Measurements from ENCODE around the gene CLPSL1.

Gene CLPSL1

DNA sequence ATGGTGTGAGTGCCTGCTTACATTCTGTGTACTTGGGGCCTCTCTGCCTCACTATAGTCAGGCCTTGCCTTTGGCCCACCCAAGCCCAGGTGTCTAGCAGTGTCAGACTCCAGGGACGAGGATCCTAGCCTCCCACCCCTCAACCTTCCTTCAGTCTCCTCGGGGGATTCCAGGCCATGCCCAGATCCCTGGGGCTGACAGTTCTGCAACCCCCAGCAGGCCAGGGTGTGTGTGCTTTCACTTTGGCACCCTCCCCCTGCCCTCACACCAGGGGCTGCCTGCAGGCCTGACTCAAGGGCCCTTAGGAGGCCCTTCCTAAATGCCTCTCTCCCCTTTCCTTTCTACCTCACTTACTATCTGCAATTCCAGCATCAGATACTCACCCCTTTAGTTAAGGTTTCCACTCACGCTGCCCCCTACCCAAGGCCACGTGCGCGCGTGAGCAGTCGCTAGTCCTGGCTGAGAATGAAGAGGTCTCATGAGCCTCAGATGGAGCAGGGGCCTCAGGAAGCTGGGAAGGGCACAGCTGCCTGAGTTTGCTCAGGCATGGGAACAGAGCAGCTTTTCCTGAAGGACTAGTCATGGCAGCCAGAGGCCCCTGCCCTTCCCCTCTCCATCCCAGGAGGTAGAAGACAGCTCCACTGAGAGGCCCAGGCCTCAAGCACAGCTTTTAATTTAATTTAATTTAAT lies 17.2 kb downstream of the CLPSL1 start:
- DNase-seq, result no peak

DNA sequence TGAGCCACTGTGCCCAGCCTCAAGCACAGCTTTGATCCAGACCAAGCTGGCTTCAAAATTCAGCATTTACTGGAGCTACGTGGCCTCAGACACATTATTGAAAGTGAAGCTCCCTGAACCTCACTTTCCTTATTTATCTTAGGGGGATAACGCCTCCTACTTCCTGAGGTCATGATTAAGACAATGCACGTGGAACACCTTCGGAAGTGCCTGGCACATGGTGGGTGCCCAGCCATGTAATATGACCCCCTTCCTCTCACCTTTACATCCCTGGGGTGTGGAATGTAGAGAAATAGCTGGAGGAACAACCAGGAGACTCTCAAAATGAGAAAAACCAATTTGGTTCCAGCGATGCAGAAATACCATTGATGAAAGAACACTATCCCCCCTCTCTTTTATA lies 17.9 kb downstream of the CLPSL1 start:
- DNase-seq, result no peak

DNA sequence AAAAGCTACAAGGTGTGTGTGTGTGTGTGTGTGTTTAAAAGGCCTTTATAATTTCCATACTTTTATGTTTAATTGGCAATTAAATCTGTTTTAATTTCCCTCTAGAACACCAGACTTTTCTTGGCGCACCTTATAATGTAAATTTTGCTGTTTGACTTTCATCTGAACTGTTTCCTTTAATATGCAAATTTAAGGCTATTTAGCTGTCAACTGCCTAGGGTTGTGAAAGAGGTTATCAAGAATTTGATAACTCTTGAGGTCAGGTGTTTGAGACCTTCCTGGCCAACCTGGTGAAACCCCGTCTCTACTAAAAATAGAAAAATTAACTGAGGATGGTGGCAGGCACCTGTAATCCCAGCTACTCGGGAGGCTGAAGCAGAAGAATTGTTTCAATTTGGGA lies 20.3 kb downstream of the CLPSL1 start:
- DNase-seq, result no peak

DNA sequence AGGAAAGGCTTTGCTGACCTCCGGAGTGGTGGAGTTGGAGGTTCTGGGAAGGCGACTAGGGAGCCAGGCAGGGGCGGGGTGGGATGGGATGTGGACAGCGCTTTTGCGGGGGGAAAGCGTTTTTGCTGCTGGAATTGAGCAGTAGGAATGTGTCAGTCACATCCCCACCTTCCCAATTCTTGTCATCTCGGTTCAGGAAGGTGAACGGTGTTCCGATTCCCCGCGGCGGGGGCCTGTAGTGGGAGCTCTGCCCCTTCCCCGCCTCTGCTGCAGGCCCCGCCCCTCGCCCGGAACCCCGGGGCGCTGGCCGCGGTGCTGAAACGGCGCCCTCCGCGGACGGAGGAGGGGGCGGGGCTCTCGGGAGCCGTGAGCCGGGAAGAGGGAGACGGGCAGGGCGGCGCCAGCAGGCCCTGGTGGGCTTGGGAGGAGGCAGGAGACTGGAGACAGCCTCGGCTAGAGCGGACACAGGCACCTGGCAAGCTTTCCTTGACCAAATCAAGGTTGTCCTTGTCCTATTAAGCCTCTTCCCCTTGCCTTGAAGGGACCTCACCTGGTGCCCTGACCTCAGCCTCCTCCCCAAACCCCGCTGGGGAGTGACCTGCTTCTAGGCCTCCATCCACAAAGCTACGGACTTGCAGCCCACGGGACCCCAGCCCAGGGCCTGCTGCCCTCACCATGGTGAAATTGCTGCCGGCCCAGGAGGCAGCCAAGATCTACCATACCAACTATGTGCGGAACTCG lies 24.3 kb downstream of the CLPSL1 start, which contains the start of gene LHFPL5:
Gene LHFPL5 (plus strand): TSS at position 357 of the 741 bp plus-strand sequence. CDS start 319 bp downstream, at position 676.
- DNase-seq, result peak; percentile 37 to 62

DNA sequence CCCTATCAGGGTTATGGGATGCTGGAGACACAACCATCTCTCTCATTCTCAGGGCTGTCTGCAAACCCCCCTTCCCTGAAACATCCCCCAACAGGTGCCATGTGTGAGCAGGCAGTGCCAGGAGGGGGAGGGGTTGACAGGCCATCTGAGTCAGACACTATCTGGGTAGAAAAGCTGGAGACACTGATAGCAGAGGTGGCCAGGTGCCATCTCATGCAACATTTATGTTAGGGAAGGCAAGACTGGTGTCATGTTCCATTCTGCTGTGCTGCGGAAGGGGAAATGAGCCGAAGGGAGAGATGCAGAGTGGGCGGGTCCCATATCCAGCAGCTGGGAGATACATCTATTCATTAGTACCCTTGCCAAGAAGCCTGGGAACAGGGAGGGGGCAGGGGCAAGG lies 27.9 kb downstream of the CLPSL1 start:
- DNase-seq, result no peak

DNA sequence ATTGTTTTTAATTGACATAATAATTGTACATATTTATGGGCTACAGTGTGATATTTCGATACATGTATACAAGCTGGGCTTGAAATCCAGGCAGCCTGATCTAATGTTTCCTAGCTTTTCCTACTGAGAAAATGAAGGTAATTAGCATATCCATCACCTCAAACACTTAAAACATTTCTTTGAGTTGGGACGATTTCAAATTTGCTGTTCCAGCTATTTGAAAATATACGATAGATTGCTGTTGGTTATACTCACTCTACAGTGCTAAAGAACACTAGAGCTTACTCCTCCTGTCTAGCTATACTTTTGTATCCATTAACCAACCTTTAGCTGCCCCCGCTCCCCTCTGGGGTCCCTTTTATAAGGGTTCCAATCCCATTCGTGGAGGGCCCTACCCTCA lies 29.0 kb downstream of the CLPSL1 start:
- no peak for DNase-seq

DNA sequence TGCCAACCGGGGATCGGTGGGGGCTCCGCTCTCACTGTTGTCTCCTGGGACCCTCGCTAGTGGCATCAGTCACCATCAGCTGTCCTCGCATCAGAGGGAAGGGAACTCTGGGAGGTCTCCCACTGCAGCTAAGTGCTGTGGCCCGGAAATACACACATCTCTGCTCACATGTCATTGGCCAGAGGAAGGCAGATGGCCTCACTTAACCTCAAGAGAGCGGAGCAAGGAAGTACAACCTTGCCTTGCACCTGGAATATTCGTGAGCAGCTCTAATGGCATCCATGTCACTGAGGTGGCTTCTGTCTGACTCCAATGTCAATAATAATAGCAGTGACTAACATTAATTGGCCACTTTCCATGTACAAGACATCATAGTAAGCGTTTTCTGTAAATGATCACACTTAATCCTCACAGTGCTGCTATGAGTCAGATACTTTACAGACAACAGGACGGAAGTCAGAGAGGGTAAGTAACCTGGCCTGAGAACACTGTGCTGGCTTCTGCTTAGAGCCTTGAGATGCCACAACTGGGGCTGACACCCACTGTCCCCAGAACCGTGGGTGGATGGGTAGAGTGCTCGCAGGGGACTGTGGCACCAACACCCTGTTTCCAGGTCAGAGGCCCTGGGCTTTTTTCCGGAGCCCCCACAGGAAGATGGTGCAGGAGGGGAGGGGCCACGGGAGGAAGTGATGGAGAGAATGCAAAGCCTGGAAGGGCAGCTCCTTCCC lies 30.3 kb downstream of the CLPSL1 start:
- no peak for DNase-seq

DNA sequence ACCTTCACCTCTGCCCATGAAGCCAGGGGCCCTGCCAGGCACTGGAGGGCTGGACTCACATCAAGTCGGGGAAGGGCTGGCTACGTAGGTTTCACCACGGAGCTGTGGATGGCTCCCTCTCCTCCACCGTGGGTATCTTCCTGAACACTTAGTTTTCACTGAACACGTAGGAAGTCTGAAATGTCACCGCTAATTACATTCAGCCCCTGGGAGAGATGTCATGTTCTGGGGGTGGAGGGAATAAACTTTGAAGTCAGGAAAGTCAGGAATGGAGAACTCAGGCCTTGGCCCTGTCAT lies 30.8 kb downstream of the CLPSL1 start:
- DNase-seq, result no peak

DNA sequence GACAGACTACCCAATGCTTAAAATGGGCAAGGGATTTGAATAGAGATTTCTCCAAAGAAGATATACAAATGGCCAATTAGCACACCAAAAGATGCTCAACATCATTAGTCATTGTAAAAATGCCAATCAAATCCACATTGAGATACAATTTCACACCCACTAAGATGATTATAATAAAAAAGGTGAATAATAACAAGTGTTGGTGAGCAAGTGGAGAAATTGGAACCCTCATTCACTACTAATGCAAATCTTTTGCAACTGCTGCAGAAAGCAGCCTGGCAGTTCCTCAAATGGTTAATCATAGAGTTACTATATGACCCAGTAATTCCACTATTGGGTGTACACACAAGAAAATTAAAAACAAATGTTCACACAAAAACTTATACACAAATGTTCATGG lies 36.7 kb downstream of the CLPSL1 start:
- no peak for DNase-seq

DNA sequence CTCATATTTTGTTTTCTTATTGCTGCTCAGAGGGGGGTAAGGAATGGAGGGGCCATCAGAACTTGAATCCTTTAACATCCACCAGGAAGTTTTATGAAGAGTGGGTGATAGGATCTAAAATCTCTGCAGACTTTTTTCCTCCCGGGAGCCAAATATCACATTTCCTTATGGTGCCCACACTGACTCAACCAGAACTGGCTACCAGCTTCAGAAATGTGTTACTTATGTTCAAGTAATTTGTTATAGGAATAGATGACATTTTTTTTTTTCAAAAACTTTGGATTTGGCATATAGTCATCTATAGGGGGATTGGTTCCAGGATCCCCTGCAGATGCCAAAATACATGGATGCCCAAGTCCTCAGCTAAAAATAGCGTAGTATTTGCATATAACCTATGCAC lies 42.8 kb downstream of the CLPSL1 start:
- DNase-seq, result no peak

DNA sequence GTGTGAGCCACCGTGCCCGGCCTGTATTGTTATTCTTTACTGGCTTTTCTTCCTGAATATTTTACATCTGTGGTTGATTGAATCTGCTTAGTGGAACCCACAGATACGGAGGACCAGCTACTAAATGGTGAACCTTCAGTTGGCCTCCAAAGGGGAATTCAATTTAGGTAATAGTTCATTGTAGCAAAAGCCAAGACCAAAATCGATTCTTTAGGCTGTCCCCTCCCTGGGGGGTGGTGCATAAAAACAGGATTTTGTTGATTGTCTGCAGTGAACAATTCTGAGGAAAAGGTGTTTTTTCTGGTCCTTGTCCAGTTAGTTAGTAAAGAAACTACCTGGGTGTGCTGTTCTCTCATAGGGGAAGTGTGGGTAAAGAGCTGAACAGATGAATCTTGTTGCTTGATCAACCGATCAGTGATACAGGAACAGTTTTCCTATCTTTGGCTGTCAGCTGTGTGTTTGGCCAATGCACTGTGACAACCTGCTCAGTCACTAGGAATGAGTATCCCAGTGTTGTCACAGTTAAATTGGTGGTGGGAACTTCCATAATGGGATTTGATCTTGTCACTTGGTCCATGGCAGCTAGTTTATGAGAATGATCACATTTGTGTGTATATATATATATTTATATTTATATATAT lies 43.9 kb downstream of the CLPSL1 start:
- DNase-seq, result no peak

DNA sequence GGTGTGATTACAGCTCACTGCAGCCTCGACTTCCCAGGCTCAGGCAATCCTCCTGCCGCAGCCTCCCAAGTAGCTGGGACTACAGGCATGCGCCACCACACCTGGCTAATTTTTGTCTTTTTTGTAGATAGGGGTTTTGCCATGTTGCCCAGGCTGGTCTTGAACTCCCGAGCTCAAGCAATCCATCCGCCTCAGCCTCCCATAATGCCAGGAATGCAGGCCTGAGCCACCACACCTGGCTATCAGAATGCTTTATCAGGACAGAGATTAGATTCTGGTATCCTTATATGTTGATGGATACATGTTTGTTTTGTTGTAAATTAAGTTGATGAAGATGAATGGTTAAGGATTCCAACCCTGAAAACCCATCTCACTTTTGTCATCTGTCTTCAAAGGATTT lies 48.5 kb downstream of the CLPSL1 start:
- no peak for DNase-seq

DNA sequence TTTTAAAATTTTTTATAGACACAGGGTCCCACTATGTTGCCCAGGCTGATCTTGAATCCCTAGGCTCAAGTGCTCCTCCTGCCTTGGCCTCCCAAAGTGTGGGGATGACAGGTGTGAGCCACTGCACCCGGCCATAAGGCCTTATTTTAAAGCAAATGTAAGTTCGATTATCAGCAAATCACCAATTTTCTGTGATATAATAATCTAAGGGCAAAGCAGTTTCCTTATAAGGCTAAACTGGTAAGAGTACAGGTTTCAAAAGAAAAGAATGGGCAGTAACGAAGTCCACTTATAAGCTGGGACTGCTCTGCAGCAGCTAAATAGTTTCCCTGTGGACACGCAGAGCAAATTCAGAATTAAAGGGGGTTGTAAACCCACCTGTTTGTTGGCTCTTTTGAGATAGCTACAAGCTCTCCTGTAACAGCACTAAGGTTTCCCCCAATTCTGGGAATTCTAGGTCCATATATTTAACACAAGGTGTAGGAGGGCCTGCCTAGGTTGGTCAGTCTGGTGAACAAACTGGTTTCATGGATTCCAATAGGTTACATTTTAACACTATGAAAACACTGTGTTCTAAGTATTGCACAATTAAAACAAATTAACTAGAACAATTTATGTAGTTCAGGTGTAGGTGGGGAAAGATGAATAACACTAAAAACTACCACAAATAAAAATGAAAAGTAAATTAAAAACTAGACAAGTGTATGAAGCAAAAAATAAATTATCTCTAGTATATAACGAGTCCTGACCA lies 50.6 kb downstream of the CLPSL1 start:
- no peak for DNase-seq

DNA sequence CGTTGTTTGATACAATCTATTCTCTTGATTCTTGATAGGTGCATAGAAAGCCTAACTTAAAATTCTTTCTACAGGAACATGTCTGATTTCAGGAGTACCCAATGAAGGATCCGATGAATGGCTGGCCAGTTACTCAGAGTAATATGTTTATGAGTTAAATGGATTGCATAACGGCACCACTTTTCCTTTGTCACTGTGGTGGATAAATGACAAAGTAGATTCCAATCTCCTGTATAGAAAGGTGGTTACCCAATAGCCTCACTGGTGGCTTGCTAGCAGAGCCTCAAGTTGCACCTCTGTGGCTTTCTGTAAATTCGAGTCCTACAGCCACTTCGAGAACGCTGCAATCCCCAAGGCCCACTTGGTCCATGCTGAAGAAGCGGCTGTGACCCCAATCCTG lies 52.7 kb downstream of the CLPSL1 start:
- DNase-seq, result no peak
